Measurements from ENCODE around the gene NRSN1.
"Not testable (repeated sequence)": the region's sequence is repeated elsewhere in the genome, so short reads cannot be mapped to it uniquely, and the experiment has no call there.

Gene NRSN1

DNA sequence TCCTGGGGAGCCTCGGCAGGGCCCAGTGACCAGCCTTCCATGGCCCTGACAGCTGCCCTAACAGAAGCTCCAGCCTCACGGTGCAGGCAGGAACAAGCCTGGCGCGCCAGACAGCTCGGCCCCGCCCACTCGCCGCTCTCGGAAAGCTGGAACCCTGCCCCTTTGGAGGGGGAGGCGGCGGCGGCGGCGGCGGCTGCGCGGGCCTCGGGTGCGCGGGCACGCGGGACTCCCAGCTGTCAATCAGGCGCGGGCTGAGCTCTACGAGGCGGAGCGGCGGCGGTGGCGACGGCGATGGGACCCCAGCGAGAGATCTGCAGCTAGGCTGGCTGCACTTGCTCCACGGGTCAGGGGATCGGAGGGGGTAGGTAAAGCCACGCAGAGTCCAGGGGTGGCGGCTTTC is at the start of gene NRSN1:
Gene NRSN1 (plus strand): TSS at position 236 of the 400 bp plus-strand sequence. CDS start 8,113 bp downstream, outside the sequence.
- peak; percentile 23 for DNase-seq

DNA sequence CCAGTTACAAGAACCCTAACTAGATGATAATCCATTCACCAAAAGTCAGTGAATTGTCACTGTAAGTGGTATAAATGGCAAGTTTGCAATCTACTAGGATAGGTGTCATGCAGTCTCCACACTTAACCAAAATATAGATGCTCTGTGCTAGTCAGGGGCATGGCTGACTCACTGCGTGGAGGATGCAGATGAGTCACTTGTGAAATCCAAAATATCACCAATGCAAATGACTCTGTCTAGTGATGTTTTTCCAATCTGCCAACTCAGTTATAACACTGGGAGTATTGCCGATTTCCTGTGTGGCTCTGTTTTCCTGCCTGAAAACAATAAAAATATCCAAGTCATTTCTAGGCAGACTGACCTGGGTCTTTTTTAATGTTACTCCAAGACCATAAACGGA is 47.8 kb upstream of the NRSN1 start:
- DNase-seq = no peak

- no peak for DNase-seq
These were observed 46.9 kb upstream of the NRSN1 start for GRCh38 chr6:24079076-24079475.

DNA sequence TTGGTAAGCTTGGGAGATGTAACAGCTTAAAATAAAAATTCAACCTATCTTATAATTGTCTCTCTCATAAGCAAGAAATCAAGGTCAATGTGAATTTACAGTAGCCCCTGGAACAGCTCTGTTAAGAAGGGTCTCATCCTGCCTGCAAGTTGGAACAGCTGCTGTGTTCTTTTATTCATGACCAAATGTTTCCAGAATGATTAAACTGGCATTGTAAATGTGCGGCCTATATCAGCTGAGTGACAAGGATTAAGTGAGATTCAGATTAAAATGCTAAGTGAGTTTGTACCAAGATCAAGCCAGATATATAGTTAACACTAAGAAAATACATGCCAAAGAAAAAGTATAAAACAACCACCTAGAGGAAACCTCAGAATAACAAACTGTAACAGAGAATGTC is 45.3 kb upstream of the NRSN1 start:
- DNase-seq = no peak

DNA sequence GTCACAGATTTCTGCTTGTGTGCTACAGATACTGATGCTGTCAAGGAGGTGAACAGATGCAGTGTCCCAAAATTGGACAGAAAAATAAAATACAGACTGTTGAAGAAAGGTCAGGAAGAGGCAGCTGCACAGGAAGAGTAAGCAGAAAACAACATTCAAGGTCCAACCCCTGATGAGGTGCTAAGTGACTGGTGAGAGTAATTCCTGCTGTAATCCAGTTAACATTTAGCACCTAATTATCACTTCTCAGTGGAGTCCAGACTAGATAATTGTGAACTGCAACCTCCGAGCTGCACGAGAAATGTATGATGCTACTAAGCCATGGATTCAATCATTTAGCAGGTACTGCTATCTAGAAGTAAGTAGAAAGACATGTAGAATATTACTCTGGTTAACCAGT is 36.3 kb upstream of the NRSN1 start:
- no peak for DNase-seq

DNA sequence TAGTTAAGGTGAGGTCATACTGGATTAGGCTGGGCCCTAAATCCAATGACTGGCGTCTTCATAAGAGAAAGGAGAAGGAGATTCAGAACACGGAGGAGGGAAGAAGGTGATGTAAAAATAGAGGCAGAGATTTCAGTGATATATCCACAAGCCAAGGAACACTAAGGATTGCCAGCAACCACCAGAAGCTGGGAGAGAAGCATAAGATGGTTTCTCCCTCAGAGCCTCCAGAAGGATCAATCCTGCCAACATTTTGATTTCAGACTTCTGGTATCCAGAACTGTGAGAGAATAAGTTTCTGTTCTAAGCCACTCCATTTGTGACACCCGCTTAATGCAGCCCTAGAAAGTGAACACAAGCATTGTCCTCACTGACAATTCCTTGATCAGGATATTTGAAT is 33.6 kb upstream of the NRSN1 start:
- no peak for DNase-seq

DNA sequence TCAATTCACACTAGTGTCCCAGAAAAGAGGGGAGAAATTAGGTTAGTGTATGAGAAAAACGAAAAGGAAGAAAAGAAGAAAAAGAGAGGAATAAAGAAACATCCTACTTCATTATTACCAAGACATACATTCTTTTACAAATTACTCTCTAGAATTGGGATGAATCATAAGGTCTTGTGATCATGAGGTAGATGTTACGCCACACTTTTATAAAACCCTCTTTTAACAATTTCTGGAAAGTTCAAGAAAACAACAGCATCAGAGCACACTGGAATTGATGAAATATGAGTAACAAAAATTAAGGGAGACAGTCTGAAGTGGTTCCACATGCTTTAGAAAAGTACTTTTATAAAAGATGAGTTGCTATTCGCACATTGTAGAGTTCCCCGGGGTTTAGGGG is 32.6 kb upstream of the NRSN1 start:
- no peak for DNase-seq

- DNase-seq = no peak
These were observed 26.8 kb upstream of the NRSN1 start for GRCh38 chr6:24099181-24099580.

DNA sequence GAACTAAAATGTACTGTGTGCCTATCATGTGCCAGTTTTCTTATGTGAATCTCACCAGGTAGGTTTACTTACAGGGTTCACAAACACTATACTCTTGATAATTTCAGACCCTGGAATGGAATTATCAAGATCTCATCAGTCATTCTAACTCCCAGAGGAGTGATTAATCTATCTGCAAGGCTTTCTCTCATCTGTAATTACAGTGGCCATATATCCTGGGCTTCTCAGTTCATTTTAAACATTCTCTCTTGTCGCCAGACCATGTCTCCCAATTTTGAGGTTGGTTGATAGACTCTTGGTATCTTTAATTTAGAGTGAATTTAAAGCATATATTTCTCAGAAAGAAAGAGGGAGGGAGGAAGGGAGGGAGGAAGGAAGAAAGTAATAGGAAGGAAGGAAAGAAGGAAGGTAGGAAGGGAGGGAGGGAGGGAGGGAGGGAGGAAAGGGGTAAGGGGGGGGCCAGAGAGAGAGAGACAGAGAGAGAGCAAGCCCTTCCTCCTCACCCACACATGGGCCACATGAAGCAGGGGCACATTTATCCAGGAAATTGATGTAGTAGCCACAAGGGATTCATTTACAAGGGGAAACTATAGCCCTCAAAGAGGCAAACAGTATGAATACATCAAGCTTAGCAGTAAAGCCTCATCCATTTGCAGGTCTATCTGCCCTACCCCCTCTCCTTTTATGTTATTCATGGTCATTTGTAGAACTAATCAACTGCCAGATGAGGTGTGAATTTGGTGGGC is 25.8 kb upstream of the NRSN1 start:
- no peak for DNase-seq

- DNase-seq = no peak
These were observed 25.3 kb upstream of the NRSN1 start for GRCh38 chr6:24100770-24101155.

DNA sequence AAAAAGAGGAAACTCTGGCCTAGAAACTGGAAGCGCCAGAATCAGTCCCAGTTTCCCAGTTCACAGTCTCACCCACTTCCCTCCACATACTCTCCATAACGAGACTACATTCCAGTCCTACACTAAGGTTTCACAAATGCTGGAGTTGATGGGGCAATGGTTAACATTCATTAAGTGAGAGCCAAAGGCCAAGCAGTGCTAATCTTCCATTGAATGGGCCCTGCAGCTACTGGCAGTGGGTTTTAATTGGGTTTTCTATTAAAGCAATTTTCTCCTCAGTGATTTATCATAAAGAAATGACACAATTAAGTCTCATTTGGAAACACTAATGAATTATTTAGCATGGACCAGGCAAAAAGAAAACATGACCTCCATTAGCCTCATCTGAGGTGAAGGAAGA is 20.8 kb upstream of the NRSN1 start:
- no peak for DNase-seq

DNA sequence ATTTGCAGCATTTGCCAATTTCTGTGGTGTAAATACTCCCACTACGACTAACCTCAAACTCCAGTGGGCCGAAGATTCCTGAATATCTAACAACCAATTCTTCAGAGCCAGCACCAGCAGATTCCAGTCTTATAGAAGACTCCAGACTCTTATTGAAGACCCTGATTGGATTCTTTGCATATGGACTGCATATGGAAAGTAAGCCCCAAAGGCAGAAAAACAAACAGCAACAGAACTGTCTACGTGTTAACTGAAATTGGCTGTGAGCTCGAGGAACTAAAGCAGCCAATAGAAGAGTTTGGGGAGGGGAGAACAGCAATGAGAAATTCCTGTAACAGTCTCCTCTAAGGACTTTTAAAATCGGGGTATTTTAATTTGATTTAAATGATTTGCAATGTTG is 19.7 kb upstream of the NRSN1 start:
- DNase-seq = no peak

- no peak for DNase-seq
These were observed 18.7 kb upstream of the NRSN1 start for GRCh38 chr6:24107294-24107693.

GRCh38 chr6:24108056-24108455 is 18.0 kb upstream of the NRSN1 start:
- no peak for DNase-seq

- DNase-seq = no peak
These were observed 15.6 kb upstream of the NRSN1 start for GRCh38 chr6:24110417-24110816.

- DNase-seq = no peak
These were observed 12.1 kb upstream of the NRSN1 start for GRCh38 chr6:24113891-24114290.

GRCh38 chr6:24117021-24117420 is 9.0 kb upstream of the NRSN1 start:
- no peak for DNase-seq

GRCh38 chr6:24122139-24122538 is 3.9 kb upstream of the NRSN1 start:
- no peak for DNase-seq

DNA sequence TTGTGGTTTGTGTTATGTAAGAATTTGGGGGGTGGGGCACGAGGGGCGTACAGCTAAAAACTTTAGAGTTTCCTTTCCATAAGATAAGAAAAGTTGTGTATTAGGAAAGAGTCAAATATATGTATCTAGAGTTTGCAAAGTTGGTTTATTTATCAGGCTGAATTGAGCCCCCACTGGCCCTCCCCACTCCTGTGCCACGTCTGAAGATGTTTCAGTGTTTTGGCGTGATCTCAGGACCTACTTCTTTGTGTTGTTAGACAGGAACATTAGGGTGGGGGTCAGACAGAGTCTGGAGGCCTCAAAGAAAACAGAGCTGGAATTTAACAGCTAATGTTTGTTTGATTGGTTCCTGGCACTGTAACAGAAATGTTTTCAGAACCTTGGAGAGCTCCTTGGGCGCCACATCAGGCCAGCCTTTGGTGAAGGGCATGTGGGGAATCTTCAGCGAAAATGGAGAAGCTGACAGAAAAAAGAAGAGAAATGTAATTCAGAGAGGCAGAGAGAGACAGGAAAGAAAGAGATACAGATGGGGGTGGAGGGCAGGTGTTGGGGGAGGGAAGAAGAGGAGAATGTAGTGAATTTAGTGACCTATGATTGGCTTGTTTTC is 674 bp downstream of the NRSN1 start:
- DNase-seq = no peak

DNA sequence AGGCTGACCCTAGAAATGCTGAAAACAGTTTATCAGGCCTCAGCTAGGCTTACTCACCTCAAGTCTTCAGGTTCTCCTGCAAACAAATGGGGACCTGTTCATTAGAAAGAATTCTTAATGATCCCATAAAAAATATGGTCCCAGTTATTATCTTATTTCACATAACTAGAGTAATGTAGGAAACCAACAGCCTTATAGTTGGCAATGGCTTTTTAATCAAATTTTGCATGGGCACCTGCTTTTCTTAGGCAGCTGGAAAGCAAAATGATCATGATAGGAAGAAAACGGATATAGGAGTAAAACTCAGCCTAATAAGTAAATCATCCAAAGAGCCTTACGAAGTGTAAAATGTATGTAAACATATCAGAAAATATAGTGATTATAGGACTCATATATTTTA is 1.3 kb downstream of the NRSN1 start:
- DNase-seq = no peak

DNA sequence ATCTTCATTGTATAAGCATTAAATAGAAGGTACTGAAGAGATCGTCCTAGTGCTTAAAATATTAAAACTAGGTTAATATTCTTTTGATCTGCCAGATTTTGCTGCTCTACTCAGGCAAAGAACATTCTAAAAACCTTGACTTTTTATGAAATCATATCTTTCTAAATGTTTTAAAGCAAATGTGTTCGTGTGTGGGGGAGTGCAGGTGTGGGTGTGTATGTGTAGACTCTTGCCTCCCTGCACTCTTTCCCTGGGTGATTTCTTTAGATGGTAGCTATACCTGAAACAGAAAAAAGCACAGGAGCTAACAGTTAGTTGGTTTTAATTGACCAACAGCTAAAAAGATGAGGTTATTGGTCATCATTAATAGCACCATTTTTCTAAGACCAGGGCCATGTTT is 5.7 kb downstream of the NRSN1 start:
- DNase-seq = no peak

DNA sequence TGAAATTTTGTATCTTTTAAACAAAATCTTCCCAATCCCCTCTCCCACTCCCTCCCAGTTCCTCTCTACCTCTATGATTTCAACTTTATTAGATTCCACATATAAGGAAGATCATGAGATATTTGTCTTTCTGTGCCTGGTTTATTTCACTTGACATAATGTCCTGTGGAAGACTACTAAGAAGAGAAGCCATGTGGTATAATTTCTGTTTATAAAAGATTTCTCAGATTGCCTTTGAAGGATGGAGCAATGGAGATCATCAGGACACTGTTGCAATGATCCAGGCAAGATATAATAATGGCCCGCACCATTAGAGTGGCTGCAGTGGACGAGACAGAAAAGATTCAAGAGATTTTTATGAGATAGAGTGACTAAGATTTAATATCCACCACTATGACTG is 13.1 kb downstream of the NRSN1 start:
- no peak for DNase-seq

- no peak for DNase-seq
These were observed 13.6 kb downstream of the NRSN1 start for GRCh38 chr6:24139639-24140038.

DNA sequence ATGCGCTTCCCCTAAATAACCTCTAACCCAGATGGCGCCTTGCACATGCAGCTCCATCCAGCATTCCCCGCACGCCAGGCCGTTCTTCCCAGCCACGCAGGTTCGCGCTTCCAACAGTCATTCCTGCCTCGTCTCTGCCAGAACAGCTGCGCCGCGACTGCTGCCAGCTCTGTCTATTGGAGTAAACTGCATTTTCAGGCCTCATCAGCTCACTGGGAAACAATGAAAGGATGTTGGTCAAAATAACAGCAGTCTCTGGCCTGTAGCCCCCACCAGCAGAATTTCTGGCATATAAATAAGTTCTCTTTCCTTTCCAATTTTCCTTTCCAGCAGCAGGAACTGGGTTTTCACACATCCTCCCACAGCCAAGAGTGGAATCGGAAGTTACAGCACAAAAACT is 14.6 kb downstream of the NRSN1 start:
- DNase-seq = no peak

- not testable (repeated sequence) for DNase-seq
These were observed 16.7 kb downstream of the NRSN1 start for GRCh38 chr6:24142733-24143132.

Measured in NCI-H1436 treated with DMSO at 0.1 percent for 48 hours (cell line).